ENCODE measurements around the gene FAM181A. TPM values are rescaled to one million over a fixed set of nuclear protein-coding genes. Genes with fewer than 3 reads are reported as not detected.

The FAM181A gene
- total RNA-seq, 1 experiment from 2014 or later: not detected

DNA sequence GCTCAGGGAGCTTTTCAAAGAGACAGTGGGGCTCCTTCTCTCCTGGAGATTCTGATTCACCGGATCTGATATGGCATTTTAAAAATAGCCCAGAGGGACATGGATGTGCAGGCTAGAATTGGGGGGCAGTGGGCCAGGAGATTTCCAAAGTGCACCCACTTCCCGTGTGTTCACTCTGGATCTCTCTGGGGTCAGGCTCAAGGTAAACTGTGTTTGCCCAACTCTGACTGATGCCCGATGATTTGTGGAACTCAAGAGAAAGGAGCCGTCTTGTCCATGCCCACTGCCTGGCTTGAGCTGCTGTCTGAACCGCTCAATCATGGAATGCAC lies 17.9 kb downstream of the FAM181A start:
- Histone ChIP-seq H3K9me2 (ENCODE audit: insufficient read depth) (no peaks in the 10 kb centered on the region), H3K9me3 (ENCODE audit: insufficient read depth, low read depth) (no peaks in the 10 kb centered on the region), H4K20me1 (ENCODE audit: insufficient read depth) (no peaks in the 10 kb centered on the region), H3K4me1 (replicated peaks; ENCODE audit: insufficient read depth) (peaks cover 47% of the 10 kb centered on the region), H3K27ac (no peak overlapping the region), H3K4me2 (no peak overlapping the region), H3K27me3 (ENCODE audit: insufficient read depth, low read depth) (no peaks in the 10 kb centered on the region), H2AFZ (no peak overlapping the region), H3F3A (ENCODE audit: insufficient read depth, low read depth) (peaks cover 32% of the 10 kb centered on the region), H3K4me3 (no peak overlapping the region), H3K79me2 (ENCODE audit: low read depth) (no peaks in the 10 kb centered on the region), H3K36me3 (ENCODE audit: low read depth) (no peaks in the 10 kb centered on the region)
- TF ChIP-seq CTCF (conservative IDR thresholded peaks at IDR 0.05) (no peak), EZH2 (IDR thresholded peaks at IDR 0.05; ENCODE audit: low read depth) (no peak)
- CTCF ChIA-PET: no interaction called here
- intact Hi-C loops (cut with micrococcal nuclease; ENCODE audit: unreplicated experiment): no loop called here
- BruUV-seq (replicated peaks): no TSS peak
- no peak for DNase-seq
- POLR2A ChIA-PET (ENCODE audit: unreplicated experiment): no interaction called here

DNA sequence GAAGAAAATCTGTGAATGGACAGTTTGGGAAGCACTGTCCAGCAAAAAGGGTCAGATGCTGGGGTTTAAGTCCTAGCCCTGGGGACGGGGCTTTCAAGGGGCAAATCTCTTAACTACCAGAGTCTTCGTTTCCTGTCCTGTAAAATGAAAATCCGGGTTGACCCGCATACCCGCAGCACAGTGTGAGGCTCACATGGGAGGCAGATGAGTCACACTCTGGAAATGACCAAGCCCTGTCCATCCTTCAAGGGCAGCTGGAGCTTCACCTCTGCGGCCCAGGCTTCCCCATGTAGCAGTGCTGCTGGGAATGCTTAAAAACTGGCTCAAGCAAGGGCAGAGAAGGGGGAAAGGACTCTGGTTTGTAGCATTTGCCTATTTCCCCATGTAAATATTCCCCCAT lies 19.0 kb downstream of the FAM181A start:
- H3F3A ChIP-seq (ENCODE audit: insufficient read depth, low read depth): peaks cover 26% of the 10 kb centered on the region
- intact Hi-C loops (cut with micrococcal nuclease; ENCODE audit: unreplicated experiment): no loop called here
- H3K36me3 ChIP-seq (ENCODE audit: low read depth): no peaks in the 10 kb centered on the region
- H3K4me3 ChIP-seq: no peak overlapping the region
- no peaks in the 10 kb centered on the region for H4K20me1 ChIP-seq (ENCODE audit: insufficient read depth)
- H3K4me2 ChIP-seq: peak overlapping the region; percentile 23; the same call in 1 of the 2 replicates
- TF ChIP-seq CTCF (conservative IDR thresholded peaks at IDR 0.05) (no peak), EZH2 (IDR thresholded peaks at IDR 0.05; ENCODE audit: low read depth) (no peak)
- H3K9me3 ChIP-seq (ENCODE audit: insufficient read depth, low read depth): no peaks in the 10 kb centered on the region
- CTCF ChIA-PET: no interaction called here
- BruUV-seq (replicated peaks): no TSS peak
- no peaks in the 10 kb centered on the region for H3K9me2 ChIP-seq (ENCODE audit: insufficient read depth)
- H3K27me3 ChIP-seq (ENCODE audit: insufficient read depth, low read depth): no peaks in the 10 kb centered on the region
- POLR2A ChIA-PET (ENCODE audit: unreplicated experiment): no interaction called here
- no peak overlapping the region for H3K27ac ChIP-seq
- H2AFZ ChIP-seq: no peak overlapping the region
- no peak for DNase-seq
- peaks cover 36% of the 10 kb centered on the region for H3K4me1 ChIP-seq (replicated peaks; ENCODE audit: insufficient read depth)
- H3K79me2 ChIP-seq (ENCODE audit: low read depth): no peaks in the 10 kb centered on the region

- H2AFZ ChIP-seq: no peak overlapping the region
- no TSS peak for BruUV-seq (replicated peaks)
- H3K4me2 ChIP-seq: peak overlapping the region; percentile 23; the same call in 1 of the 2 replicates
- TF ChIP-seq EZH2 (IDR thresholded peaks at IDR 0.05; ENCODE audit: low read depth) (no peak), CTCF (conservative IDR thresholded peaks at IDR 0.05) (no peak)
- intact Hi-C loops (cut with micrococcal nuclease; ENCODE audit: unreplicated experiment): no loop called here
- no peak overlapping the region for H3K4me3 ChIP-seq
- H3K36me3 ChIP-seq (ENCODE audit: low read depth): no peaks in the 10 kb centered on the region
- H3K27me3 ChIP-seq (ENCODE audit: insufficient read depth, low read depth): no peaks in the 10 kb centered on the region
- peak in 1 of 2 experiments; percentile 45 for DNase-seq
- no peaks in the 10 kb centered on the region for H3K9me2 ChIP-seq (ENCODE audit: insufficient read depth)
- H3K9me3 ChIP-seq (ENCODE audit: insufficient read depth, low read depth): no peaks in the 10 kb centered on the region
- CTCF ChIA-PET: interaction anchor here (0.7 kb wide), 1 partner anchor 755 kb away, joined by 3 read pairs; no protein-coding TSS in a partner anchor
- H3K79me2 ChIP-seq (ENCODE audit: low read depth): no peaks in the 10 kb centered on the region
- POLR2A ChIA-PET (ENCODE audit: unreplicated experiment): no interaction called here
- peaks cover 31% of the 10 kb centered on the region for H3K4me1 ChIP-seq (replicated peaks; ENCODE audit: insufficient read depth)
- no peak overlapping the region for H3K27ac ChIP-seq
- peaks cover 21% of the 10 kb centered on the region for H3F3A ChIP-seq (ENCODE audit: insufficient read depth, low read depth)
- H4K20me1 ChIP-seq (ENCODE audit: insufficient read depth): no peaks in the 10 kb centered on the region
Measured at GRCh38 chr14:93946541-93947090, 19.5 kb downstream of the FAM181A start.
